ENCODE results near the gene MNAT1. TPM values are rescaled to one million over a fixed set of nuclear protein-coding genes. Genes with fewer than 3 reads are reported as not detected.

The MNAT1 gene

GRCh38 chr14:60989599-60989998 is 255.0 kb downstream of the MNAT1 start:
- Histone ChIP-seq H3K9ac (ENCODE audit: low read depth, low read length) (no peak overlapping the region), H3K4me1 (ENCODE audit: control insufficient read depth, insufficient read depth, low read length) (no peaks in the 10 kb centered on the region), H3K9me3 (replicated peaks; ENCODE audit: low read length) (no peaks in the 10 kb centered on the region), H3K4me2 (ENCODE audit: low read length) (no peak overlapping the region), H3K4me3 (ENCODE audit: low read length) (no peak overlapping the region), H3K36me3 (ENCODE audit: insufficient read depth, low read length) (peaks cover 85% of the 10 kb centered on the region), H3K27me3 (ENCODE audit: control insufficient read depth, insufficient read depth, low read length) (no peaks in the 10 kb centered on the region)

- H3K4me2 ChIP-seq (ENCODE audit: low read length) = no peak overlapping the region
- no peaks in the 10 kb centered on the region for H3K27me3 ChIP-seq (ENCODE audit: control insufficient read depth, insufficient read depth, low read length)
- no peaks in the 10 kb centered on the region for H3K9me3 ChIP-seq (replicated peaks; ENCODE audit: low read length)
- no peak overlapping the region for H3K4me3 ChIP-seq (ENCODE audit: low read length)
- H3K9ac ChIP-seq (ENCODE audit: low read depth, low read length) = no peak overlapping the region
- H3K36me3 ChIP-seq (ENCODE audit: insufficient read depth, low read length) = peaks cover 43% of the 10 kb centered on the region
- peaks cover 5% of the 10 kb centered on the region for H3K4me1 ChIP-seq (ENCODE audit: control insufficient read depth, insufficient read depth, low read length)
Measured at GRCh38 chr14:60998617-60999016, 264.1 kb downstream of the MNAT1 start.

- H3K4me3 ChIP-seq (ENCODE audit: low read length) = no peak overlapping the region
Measured at GRCh38 chr14:60999536-60999935, 265.0 kb downstream of the MNAT1 start.

GRCh38 chr14:61003571-61003970 is 269.0 kb downstream of the MNAT1 start:
- peaks cover 23% of the 10 kb centered on the region for H3K36me3 ChIP-seq (ENCODE audit: insufficient read depth, low read length)
- no peak overlapping the region for H3K4me3 ChIP-seq (ENCODE audit: low read length)
- no peaks in the 10 kb centered on the region for H3K27me3 ChIP-seq (ENCODE audit: control insufficient read depth, insufficient read depth, low read length)
- no peak overlapping the region for H3K9ac ChIP-seq (ENCODE audit: low read depth, low read length)
- H3K4me1 ChIP-seq (ENCODE audit: control insufficient read depth, insufficient read depth, low read length) = peaks cover 5% of the 10 kb centered on the region
- no peaks in the 10 kb centered on the region for H3K9me3 ChIP-seq (replicated peaks; ENCODE audit: low read length)
- H3K4me2 ChIP-seq (ENCODE audit: low read length) = no peak overlapping the region

More at GRCh38 chr14:60999536-60999935, 265.0 kb downstream of the MNAT1 start:
- Histone ChIP-seq H3K9me3 (replicated peaks; ENCODE audit: low read length) (no peaks in the 10 kb centered on the region), H3K36me3 (ENCODE audit: insufficient read depth, low read length) (peaks cover 38% of the 10 kb centered on the region), H3K4me2 (ENCODE audit: low read length) (no peak overlapping the region), H3K4me1 (ENCODE audit: control insufficient read depth, insufficient read depth, low read length) (peaks cover 5% of the 10 kb centered on the region), H3K27me3 (ENCODE audit: control insufficient read depth, insufficient read depth, low read length) (no peaks in the 10 kb centered on the region), H3K9ac (ENCODE audit: low read depth, low read length) (no peak overlapping the region)

DNA sequence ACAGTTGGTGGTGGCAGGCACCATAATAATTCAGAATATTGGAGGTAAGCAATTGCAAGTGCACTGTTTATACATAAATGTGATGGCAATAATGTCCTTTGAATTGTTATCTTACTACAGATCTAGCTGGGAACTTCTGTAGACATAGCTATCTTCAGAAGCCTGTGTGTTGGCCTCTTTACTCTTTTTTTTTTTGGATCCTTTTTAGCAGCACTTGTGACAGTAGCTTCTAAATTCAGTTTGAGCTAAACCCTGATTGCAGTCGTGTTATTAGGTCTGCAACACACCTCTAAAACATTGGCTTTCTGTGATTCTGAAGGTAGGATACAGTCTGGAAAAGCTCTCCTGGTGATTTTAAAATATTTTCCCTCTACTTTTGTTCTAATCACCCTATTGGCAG is 285.0 kb downstream of the MNAT1 start:
- H3K4me2 ChIP-seq (ENCODE audit: low read length) = no peak overlapping the region
- no peaks in the 10 kb centered on the region for H3K27me3 ChIP-seq (ENCODE audit: control insufficient read depth, insufficient read depth, low read length)
- no peaks in the 10 kb centered on the region for H3K9me3 ChIP-seq (replicated peaks; ENCODE audit: low read length)
- H3K36me3 ChIP-seq (ENCODE audit: insufficient read depth, low read length) = peaks cover 11% of the 10 kb centered on the region
- H3K4me1 ChIP-seq (ENCODE audit: control insufficient read depth, insufficient read depth, low read length) = peaks cover 3% of the 10 kb centered on the region
- H3K4me3 ChIP-seq (ENCODE audit: low read length) = no peak overlapping the region
- H3K9ac ChIP-seq (ENCODE audit: low read depth, low read length) = no peak overlapping the region

Small RNA genes within 50 kb of the gene (small RNA-seq; reads per million reads assigned to genes)
- not detected for gene RNU6-398P
